Stimulated activated naive CD8-positive, alpha-beta T cell treated with anti-CD3 and anti-CD28 coated beads, Interleukin-15, Interleukin-2, amounts not matched to agents 100 ng/mL and 50 ng/mL, for 24 hours (primary cell): Measurements from ENCODE around the gene REEP3.
A peak's percentile ranks its signal among the peaks of the same experiment; 100 is the strongest.
"Not testable (repeated sequence)": the region's sequence is repeated elsewhere in the genome, so short reads cannot be mapped to it uniquely, and the experiment has no call there.

ENCODE experiments used
- H3K27ac Mint-ChIP-seq: one replicate; pipeline ENCODE4 v1.8.0; 2021; ENCODE audit warnings: mild to moderate bottlenecking, mixed read lengths
- H3K27me3 Mint-ChIP-seq: one replicate; pipeline ENCODE4 v1.8.0; 2021; ENCODE audit warnings: mixed read lengths
- H3K36me3 Mint-ChIP-seq: one replicate; pipeline ENCODE4 v1.8.0; 2021; ENCODE audit warnings: low read depth, mixed read lengths
- H3K4me1 Mint-ChIP-seq: one replicate; pipeline ENCODE4 v1.8.0; 2021; ENCODE audit warnings: low read depth, mixed read lengths
- H3K4me3 Mint-ChIP-seq: one replicate; pipeline ENCODE4 v1.8.0; 2021; ENCODE audit warnings: mild to moderate bottlenecking, mixed read lengths
- H3K9me3 Mint-ChIP-seq: one replicate; pipeline ENCODE4 v1.8.0; 2021; ENCODE audit warnings: mixed read lengths

Gene REEP3

DNA sequence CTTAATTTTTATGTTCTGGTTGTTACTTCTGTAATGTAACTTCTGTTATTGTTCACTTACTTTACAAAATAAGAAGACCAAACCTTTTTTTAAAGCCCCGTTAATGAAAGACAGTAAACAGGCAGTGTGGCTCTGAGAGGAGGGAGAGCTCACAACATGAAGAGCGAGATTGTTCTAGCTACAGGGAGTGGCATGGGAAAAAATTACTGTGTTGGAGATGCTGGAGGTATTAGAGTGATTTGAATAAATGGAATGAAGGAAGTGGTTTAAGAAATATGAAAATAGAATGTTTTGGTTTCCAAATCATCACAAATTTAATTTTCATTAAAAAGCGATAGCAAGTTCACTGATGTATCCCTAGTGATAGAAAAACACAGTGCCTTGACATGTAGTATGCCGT is 31.8 kb downstream of the REEP3 start:
- H3K27me3 Mint-ChIP-seq, result no peaks in the 10 kb centered on the region
- H3K27ac Mint-ChIP-seq, result no peak overlapping the region
- peaks cover 27% of the 10 kb centered on the region for H3K4me1 Mint-ChIP-seq
- no peaks in the 10 kb centered on the region for H3K9me3 Mint-ChIP-seq
- H3K4me3 Mint-ChIP-seq, result no peak overlapping the region
- peaks cover under 1% of the 10 kb centered on the region for H3K36me3 Mint-ChIP-seq

DNA sequence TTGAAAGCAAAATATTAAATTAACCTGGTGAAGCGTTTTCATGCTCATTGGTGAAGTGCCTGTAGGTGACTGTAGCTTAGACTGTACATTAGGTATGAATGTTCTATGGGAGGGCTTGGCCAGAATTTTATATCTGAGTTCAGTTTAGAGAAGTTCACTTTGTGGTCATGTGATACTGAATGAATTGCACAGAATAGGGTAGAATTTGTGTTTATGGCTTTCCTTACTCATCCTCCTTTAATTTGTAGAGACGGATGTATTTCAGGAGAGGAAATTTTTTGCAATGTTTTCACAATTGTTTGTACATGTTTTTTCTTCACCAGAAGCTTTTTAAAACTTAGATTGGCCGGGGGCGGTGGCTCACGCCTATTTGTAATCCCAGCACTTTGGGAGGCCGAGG is 32.3 kb downstream of the REEP3 start:
- H3K4me1 Mint-ChIP-seq, result peaks cover 27% of the 10 kb centered on the region
- no peak overlapping the region for H3K4me3 Mint-ChIP-seq
- no peaks in the 10 kb centered on the region for H3K9me3 Mint-ChIP-seq
- H3K27ac Mint-ChIP-seq, result no peak overlapping the region
- H3K36me3 Mint-ChIP-seq, result no peaks in the 10 kb centered on the region
- no peaks in the 10 kb centered on the region for H3K27me3 Mint-ChIP-seq

DNA sequence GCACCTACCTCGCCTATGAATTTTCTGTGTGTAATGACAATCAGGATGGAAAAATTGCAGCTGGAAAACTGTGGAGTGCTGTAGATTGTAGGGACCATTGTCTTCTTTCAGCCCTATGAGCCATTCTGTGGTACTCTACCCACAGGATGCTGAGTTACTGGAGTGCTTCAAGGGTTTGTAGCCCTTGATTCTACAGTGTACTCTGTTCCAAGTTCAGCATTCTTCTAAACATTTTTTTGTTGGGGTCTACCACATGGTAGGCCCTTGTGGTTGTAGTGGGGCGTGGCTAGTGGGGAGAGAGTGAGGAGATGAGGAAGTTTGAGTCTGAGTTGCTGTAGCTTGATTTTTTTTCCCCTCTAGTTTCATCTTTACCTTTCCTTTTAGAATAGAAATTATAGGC is 33.5 kb downstream of the REEP3 start:
- Mint-ChIP-seq H3K27ac (peak overlapping the region; percentile 73), H3K9me3 (no peaks in the 10 kb centered on the region)

DNA sequence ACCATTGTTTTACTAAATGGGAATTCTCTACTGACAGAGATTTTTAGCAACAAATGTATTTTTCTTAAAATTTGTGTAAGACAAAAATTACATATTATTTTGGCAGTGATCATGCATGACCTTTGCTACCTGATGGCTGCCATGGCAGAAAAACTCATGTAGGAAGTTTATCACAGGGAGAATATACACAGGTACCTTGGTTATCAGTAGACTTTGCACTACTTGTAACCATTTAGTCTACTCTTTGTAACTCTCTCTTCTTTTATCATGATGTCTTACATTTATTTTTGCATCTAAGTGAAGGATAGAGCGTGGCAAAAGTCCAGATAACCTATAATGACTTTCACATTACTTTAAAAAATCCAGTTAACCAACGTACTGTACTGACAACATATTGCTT is 34.1 kb downstream of the REEP3 start:
- Mint-ChIP-seq H3K27ac (no peak overlapping the region), H3K9me3 (no peaks in the 10 kb centered on the region), H3K4me3 (no peak overlapping the region), H3K4me1 (peaks cover 27% of the 10 kb centered on the region), H3K36me3 (no peaks in the 10 kb centered on the region), H3K27me3 (no peaks in the 10 kb centered on the region)

More for the DNA sequence above, 33.5 kb downstream of the REEP3 start:
- Mint-ChIP-seq H3K27me3 (no peaks in the 10 kb centered on the region), H3K36me3 (no peaks in the 10 kb centered on the region), H3K4me3 (no peak overlapping the region), H3K4me1 (peaks cover 27% of the 10 kb centered on the region)

DNA sequence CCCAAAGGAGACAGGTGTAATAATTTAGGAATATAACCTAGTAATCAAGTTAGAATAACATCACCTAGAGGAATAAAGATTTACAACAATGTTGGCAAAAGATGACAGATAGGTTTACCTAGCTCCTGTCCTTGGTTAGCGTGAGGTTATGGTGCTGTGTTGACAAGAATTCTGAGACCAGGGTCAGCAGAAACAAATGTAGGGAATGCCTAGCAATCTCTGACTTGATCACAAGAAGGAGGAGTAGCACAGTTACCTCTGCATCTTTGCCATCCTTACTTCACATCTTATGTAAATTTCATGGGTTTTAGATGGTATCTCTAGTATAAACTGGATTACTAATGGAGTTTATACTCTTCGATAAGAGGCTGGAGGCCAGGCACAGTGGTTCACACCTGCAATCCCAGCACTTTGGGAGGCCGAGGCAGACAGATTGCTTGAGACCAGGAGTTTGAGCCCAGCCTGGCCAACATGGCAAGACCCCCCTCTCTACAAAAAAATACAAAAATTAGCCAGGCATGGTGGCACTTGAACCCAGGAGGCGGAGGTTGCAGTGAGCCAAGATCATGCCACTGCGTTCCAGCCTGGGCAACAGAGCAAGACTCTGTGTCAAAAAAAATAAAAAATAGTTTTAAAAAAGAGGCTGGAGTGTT is 37.1 kb downstream of the REEP3 start:
- H3K9me3 Mint-ChIP-seq, result no peaks in the 10 kb centered on the region
- H3K4me1 Mint-ChIP-seq, result peaks cover 27% of the 10 kb centered on the region
- H3K27ac Mint-ChIP-seq, result no peak overlapping the region
- no peak overlapping the region for H3K4me3 Mint-ChIP-seq
- H3K27me3 Mint-ChIP-seq, result no peaks in the 10 kb centered on the region
- H3K36me3 Mint-ChIP-seq, result no peaks in the 10 kb centered on the region

DNA sequence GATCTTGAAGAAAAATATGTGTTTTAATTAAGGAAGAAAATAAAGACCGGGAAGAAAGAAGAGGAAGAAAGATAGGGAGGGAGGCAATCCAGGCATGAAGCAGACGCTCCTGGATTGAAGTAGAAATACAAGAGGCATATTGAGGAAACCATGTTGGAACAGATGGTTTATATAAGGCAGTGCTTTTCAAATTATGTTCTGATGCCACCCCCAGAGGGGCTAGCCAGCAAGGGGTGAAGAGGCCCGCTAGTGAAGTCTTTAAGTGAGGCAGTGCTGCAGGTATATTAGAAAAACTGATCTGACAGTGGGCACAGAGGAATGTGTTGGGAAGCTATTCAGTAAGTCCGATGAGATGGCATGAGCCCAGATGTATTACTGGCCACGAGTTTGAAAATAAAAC is 40.1 kb downstream of the REEP3 start:
- no peak overlapping the region for H3K4me3 Mint-ChIP-seq
- H3K27me3 Mint-ChIP-seq, result no peaks in the 10 kb centered on the region
- peaks cover 11% of the 10 kb centered on the region for H3K4me1 Mint-ChIP-seq
- H3K27ac Mint-ChIP-seq, result no peak overlapping the region
- H3K9me3 Mint-ChIP-seq, result no peaks in the 10 kb centered on the region
- H3K36me3 Mint-ChIP-seq, result no peaks in the 10 kb centered on the region

DNA sequence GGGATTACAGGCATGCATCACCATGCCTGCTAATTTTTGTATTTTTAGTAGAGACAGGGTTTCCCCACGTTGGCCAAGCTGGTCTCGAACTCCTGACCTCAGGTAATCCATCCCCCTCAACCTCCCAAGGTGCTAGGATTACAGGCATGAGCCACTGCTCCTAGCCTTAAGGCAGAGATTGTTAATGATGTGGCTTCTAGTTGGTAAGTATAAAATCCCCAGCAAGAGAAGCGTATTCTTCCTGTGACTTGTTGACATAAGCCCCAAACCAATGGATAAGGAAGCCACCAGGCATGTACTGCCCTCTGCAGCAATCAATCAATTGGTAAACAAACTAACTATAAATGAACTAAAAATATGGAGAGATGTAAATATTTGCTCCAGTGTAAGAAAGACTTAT is 41.2 kb downstream of the REEP3 start:
- peaks cover 4% of the 10 kb centered on the region for H3K36me3 Mint-ChIP-seq

DNA sequence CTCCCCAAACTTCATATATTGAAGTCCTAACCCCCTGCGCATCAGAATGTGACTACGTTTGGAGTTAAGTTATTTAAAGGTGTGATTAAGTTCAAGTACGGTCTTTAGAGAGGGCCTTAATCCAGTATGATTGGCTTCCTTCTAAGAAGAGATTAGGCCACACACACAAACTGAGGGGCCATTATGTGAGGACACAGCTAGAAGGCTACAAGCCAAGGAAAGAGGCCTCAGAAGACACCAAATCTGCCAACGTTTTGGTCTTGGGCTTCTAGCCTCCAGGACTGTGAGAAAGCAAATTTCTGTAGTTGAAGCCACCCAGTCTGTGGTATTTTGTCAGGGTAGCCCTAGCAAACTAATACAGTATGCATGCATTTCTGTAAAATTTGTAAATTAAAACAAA is 41.7 kb downstream of the REEP3 start:
- Mint-ChIP-seq H3K27ac (no peak overlapping the region), H3K9me3 (no peaks in the 10 kb centered on the region), H3K4me1 (peaks cover 11% of the 10 kb centered on the region), H3K4me3 (no peak overlapping the region), H3K27me3 (no peaks in the 10 kb centered on the region), H3K36me3 (peaks cover 4% of the 10 kb centered on the region)

More for the DNA sequence above, 41.2 kb downstream of the REEP3 start:
- Mint-ChIP-seq H3K4me3 (no peak overlapping the region), H3K27ac (no peak overlapping the region), H3K27me3 (no peaks in the 10 kb centered on the region), H3K4me1 (peaks cover 11% of the 10 kb centered on the region), H3K9me3 (no peaks in the 10 kb centered on the region)

DNA sequence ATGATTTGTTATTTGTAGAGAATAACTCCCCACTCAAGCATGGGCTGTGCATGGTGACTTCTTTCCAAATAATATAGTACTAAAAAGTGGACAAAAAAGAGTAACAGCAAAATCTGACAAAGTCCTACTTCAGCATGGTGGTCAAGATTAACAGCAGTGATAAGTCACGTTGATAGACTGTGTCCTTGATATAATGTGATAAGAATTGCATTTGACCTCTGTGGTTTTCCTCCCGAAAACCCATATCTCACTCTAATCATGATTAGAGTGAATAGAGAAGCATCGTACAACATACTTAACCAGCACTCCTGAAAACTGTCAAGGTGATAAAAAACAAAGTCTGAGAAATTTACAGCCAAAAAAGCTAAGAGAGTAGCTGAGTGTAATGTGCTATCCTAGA is 42.4 kb downstream of the REEP3 start:
- Mint-ChIP-seq H3K27ac (no peak overlapping the region), H3K4me3 (no peak overlapping the region), H3K4me1 (peaks cover 11% of the 10 kb centered on the region), H3K9me3 (no peaks in the 10 kb centered on the region), H3K36me3 (peaks cover 4% of the 10 kb centered on the region), H3K27me3 (no peaks in the 10 kb centered on the region)

DNA sequence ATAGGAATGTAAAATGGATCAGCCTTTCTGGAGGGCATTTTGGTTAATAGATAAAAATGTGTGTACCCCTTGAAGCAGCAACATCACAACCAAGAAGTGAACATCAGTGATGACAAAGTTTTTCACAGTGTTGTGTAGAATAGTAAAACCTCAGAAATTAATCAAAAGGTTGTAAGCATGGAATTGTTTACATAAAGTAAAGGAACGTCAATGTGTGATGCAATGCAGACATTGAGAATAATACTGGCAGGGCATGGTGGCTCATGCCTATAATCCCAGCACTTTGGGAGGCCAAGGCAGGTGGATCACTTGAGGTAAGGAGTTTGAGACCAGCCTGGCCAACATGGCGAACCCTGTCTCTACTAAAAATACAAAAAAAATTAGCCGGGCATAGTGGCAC is 43.5 kb downstream of the REEP3 start:
- H3K27ac Mint-ChIP-seq, H3K9me3 Mint-ChIP-seq, H3K36me3 Mint-ChIP-seq, H3K4me3 Mint-ChIP-seq, H3K27me3 Mint-ChIP-seq: not testable (repeated sequence)
- H3K4me1 Mint-ChIP-seq, result peaks cover 11% of the 10 kb centered on the region

DNA sequence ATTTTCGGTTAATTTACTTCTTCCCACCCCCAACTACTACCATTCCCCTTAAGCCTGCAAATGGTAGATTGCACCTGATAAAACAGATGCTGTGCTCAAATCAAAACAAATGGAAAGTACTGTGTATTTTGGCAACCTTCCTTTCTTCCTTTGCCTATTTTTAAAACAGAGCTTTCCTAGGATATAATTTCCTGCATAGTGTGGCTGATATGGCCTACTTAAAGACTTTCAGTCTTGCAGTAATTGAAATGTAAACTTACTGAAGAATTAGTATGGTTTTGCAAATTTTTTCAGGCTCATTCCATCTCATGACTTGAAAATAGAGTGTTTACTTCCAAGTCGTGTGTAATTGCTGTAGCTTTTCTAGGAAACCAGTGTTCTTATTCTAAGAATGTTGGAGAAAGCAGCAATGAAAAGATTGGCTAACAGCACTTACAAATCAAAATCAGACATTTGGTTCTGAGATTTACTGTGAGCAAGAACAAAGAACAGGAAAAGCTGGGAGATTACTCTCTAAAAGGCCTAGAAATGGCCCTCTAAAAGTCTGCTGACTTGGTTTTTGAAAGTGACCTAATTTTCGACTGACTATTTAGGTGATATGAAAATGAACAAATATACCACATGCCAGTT is 52.0 kb downstream of the REEP3 start:
- Mint-ChIP-seq H3K4me1 (peaks cover 13% of the 10 kb centered on the region), H3K27me3 (no peaks in the 10 kb centered on the region), H3K4me3 (no peak overlapping the region), H3K27ac (no peak overlapping the region), H3K9me3 (no peaks in the 10 kb centered on the region), H3K36me3 (peaks cover 27% of the 10 kb centered on the region)

DNA sequence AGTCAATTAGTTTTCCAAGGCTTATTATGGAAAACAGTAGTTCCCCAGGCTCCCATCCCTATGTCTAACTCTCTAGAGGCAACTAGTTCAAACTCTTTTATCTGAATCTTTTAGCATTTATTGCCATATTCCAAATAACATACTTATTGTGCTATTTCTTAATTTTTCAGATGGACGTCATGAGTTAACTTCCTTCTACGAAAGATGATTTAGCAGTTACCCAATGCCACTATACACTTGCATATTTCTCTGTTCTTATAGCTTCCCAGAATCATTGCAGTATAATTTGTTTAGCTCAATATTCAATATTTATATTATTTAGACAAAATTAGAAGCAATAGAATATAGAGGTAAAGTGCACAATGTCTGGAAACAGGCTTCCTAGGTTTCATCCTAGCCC is 52.8 kb downstream of the REEP3 start:
- no peak overlapping the region for H3K27ac Mint-ChIP-seq
- H3K36me3 Mint-ChIP-seq, result peaks cover 27% of the 10 kb centered on the region
- H3K9me3 Mint-ChIP-seq, result no peaks in the 10 kb centered on the region
- H3K27me3 Mint-ChIP-seq, result no peaks in the 10 kb centered on the region
- peaks cover 13% of the 10 kb centered on the region for H3K4me1 Mint-ChIP-seq
- H3K4me3 Mint-ChIP-seq, result no peak overlapping the region

DNA sequence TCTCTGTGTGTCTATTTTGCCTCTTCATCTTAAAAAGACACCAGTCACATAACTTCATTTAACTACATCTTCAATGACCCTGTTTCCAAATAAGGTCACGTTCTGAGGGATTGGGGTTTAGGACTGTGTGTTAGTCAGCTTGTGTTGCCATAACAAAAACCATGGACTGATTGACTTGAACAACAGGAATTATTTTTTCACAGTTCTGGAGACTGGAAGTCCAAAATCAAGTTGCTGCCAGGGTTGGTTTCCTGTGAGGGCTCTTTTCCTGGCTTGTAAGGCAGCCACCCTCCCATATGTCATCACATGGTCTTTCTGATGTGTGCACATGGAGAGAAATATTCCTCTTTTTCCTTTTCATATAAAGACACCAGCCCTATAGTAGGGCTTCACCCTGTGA is 55.3 kb downstream of the REEP3 start:
- Mint-ChIP-seq H3K27ac (no peak overlapping the region), H3K4me3 (no peak overlapping the region), H3K27me3 (no peaks in the 10 kb centered on the region), H3K4me1 (peaks cover 13% of the 10 kb centered on the region), H3K36me3 (peaks cover 21% of the 10 kb centered on the region), H3K9me3 (no peaks in the 10 kb centered on the region)

DNA sequence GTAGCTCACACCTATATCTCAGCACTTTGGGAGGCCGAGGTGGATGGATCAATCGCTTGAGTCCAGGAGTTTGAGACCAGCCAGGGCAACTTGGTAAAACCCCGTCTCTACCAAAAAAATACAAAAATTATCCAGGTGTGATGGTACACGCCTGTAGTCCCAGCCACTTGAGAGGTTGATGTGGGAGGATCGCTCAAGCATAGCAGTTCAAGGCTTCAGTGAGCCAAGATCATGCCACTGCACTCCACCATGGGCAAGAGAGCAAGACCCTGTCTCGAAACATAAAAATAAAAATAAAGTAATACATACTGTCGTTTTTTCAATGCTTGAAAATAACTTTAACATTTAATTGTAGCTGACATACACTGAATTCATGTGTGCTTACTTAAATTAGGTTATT is 57.3 kb downstream of the REEP3 start:
- Mint-ChIP-seq H3K27me3 (no peaks in the 10 kb centered on the region), H3K36me3 (peaks cover 21% of the 10 kb centered on the region), H3K27ac (no peak overlapping the region), H3K4me3 (no peak overlapping the region), H3K4me1 (peaks cover 6% of the 10 kb centered on the region), H3K9me3 (no peaks in the 10 kb centered on the region)

DNA sequence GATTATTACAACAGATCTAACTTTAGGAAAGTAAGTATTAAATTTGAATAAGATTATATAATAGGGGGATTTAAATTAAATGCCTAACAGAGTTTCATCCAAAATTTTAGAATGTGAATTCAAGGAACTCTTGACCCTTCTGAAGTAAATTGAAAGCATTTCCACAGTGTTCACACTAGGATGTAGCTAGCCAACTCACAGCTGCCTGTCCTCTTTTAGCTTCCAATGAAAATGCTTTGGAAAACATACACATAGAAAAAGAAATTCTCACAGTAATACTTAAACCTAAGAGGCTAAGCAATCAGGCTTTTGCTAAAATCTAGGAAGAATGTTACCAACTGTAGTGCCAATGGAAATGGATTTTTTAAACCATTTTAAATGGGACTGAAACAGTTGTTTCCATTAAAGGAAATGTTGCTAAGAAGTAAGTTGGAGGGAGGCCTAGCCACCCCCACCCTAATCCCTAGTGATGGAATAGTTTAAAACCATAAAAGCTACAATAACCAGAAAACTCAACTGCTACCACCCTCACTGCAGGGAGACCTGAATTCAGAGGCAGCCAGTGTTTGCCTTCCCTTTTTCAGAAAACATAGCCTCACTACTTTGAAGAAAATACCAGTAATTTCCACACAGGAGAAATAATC is 58.3 kb downstream of the REEP3 start:
- Mint-ChIP-seq H3K9me3 (no peaks in the 10 kb centered on the region), H3K36me3 (peaks cover 21% of the 10 kb centered on the region), H3K4me3 (no peak overlapping the region), H3K4me1 (no peaks in the 10 kb centered on the region), H3K27me3 (no peaks in the 10 kb centered on the region), H3K27ac (no peak overlapping the region)

DNA sequence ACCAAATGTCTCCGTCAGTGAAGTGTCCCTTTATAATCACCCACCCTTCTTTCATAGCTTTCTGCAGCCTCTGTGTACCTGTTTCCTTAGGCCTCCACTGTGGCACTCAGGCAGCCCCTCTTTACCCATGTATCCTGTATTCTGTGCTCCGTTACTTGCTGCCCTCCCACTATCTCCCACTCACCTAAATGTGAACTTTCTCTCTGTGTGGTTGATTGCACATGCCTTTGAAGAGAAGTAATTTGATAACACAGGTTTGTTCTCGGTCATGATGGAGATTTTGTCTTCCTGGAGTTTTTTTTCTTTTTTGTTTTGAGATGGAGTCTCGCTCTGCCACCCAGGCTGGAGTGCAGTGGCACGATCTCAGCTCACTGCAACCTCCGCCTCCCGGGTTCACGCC is 61.5 kb downstream of the REEP3 start:
- no peak overlapping the region for H3K27ac Mint-ChIP-seq
- H3K9me3 Mint-ChIP-seq, result no peaks in the 10 kb centered on the region
- no peak overlapping the region for H3K4me3 Mint-ChIP-seq
- H3K36me3 Mint-ChIP-seq, result no peaks in the 10 kb centered on the region
- H3K4me1 Mint-ChIP-seq, result no peaks in the 10 kb centered on the region
- no peaks in the 10 kb centered on the region for H3K27me3 Mint-ChIP-seq
